G401.6 (cell line): ENCODE results near the gene TSACC.

Experiments
- FAIRE-seq: peaks from 2 replicates; lab custom pipeline; 2012; peaks lifted over from hg19 to GRCh38; lab: Jason Lieb, UNC

TSACC gene

GRCh38 chr1:156394835-156395461 lies 56.6 kb downstream of the TSACC start:
- no peak for FAIRE-seq
